Right atrium auricular region (tissue), 2 donors: ENCODE data around the gene VKORC1. TPM values are rescaled to one million over a fixed set of nuclear protein-coding genes. Genes with fewer than 3 reads are reported as not detected.

Experiments
- DNase-seq: peaks from one replicate; pipeline ENCODE4 v3.0.0-alpha.2; 2019; ENCODE audit warnings: low spot score
- H3K27ac ChIP-seq, 2 donors: fragments of 200-600 bp; sonication (generic); 1 replicate in 1 of 2; 2 replicates in 1 of 2; pipeline ENCODE4 v1.5.1; 2016 to 2019
- H3K27me3 ChIP-seq, 2 donors: fragments of 200-600 bp; sonication (generic); one replicate each; pipeline versions ENCODE4 v1.5.1 to v1.6.0; 2017 to 2019
- H3K36me3 ChIP-seq: fragments of 200-600 bp; sonication (generic); one replicate; pipeline ENCODE4 v1.5.1; 2016
- H3K4me1 ChIP-seq, 2 donors: fragments of 200-600 bp; sonication (generic); one replicate each; pipeline versions ENCODE4 v1.5.1 to v1.6.0; 2017 to 2019
- H3K4me3 ChIP-seq, 2 donors: fragments of 200-600 bp; sonication (generic); 1 replicate in 1 of 2; 2 replicates in 1 of 2; pipeline ENCODE4 v1.5.1; 2017 to 2019; ENCODE audit warnings: mild to moderate bottlenecking in 1 of 2, moderate library complexity in 1 of 2
- H3K9me3 ChIP-seq, 2 donors: fragments of 200-600 bp; sonication (generic); one replicate each; pipeline ENCODE4 v1.5.1; 2019
- total RNA-seq, 2 donors: library from RNA; depleted of rRNA; stranded (reverse); fragments of >200 nt; gene quantifications; one replicate each; pipeline ENCODE4 v1.1.0, GENCODE V29; 2016
- TF ChIP-seq, protein P1 (sequence below), 2 donors: fragments of 200-600 bp; sonication (generic); IDR thresholded peaks; one replicate each; pipeline ENCODE4 v1.5.1; 2019; ENCODE audit warnings: antibody characterized with exemption in 2 of 2

Gene VKORC1
- total RNA-seq, 2 donors from 2014 or later = 64.9 to 71.8 TPM

DNA sequence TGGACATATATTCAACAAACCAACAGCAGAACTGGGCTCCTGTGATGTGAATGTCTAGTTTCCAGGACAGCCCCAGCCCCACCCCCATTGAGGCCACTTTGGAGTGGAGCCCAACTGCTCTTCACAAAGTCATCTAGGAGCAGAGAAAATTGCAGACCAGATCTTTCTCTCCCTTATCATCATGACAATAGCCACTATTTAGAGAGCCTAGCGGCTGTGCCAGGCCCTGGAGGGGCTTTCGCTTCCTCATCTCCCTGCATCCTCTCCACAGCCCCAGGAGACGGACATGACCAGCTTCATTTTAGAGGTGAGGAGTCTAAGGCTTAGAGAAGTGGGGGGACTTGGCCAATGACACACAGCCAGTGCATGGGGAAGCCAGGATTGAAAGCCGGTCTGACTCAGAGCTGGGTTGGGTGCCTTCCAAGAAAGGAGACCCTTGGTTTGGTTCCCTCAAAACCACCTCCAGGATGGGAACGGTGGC lies 39.5 kb upstream of the VKORC1 start:
- TF ChIP-seq, protein P1, sequence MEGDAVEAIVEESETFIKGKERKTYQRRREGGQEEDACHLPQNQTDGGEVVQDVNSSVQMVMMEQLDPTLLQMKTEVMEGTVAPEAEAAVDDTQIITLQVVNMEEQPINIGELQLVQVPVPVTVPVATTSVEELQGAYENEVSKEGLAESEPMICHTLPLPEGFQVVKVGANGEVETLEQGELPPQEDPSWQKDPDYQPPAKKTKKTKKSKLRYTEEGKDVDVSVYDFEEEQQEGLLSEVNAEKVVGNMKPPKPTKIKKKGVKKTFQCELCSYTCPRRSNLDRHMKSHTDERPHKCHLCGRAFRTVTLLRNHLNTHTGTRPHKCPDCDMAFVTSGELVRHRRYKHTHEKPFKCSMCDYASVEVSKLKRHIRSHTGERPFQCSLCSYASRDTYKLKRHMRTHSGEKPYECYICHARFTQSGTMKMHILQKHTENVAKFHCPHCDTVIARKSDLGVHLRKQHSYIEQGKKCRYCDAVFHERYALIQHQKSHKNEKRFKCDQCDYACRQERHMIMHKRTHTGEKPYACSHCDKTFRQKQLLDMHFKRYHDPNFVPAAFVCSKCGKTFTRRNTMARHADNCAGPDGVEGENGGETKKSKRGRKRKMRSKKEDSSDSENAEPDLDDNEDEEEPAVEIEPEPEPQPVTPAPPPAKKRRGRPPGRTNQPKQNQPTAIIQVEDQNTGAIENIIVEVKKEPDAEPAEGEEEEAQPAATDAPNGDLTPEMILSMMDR (IDR thresholded peaks at IDR 0.05) = no peak
- Histone ChIP-seq H3K27ac (no peak overlapping the region), H3K4me3 (no peak overlapping the region), H3K9me3 (no peaks in the 10 kb centered on the region), H3K36me3 (peaks cover 34% of the 10 kb centered on the region), H3K4me1 (peaks cover 0 to 42% of the 10 kb centered on the region in 2 donors), H3K27me3 (no peaks in the 10 kb centered on the region)
- DNase-seq = no peak

DNA sequence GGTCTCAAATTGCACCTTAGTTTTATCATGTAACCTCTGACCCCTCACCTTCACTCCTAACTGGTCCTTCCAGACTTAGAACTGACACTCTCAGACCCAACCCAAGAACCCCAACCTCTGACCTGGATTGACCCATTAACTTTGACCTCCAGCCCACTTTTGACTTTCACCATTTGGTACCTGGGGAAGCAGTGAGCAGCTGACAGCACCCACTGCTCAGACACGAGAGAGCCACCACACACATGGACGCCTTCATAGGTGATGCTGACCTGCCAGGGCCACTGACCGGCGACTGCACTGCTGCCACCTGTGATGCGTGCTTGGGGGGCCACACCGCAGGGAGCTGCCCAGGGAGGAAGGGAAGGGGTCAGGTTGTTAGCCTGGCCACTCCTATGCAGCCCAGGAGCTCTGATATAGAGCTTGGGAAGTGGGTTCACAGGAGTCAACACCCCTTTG lies 38.5 kb upstream of the VKORC1 start:
- Histone ChIP-seq H3K4me1 (peaks cover 0 to 39% of the 10 kb centered on the region in 2 donors), H3K4me3 (no peak overlapping the region), H3K27ac (no peak overlapping the region), H3K9me3 (no peaks in the 10 kb centered on the region), H3K27me3 (no peaks in the 10 kb centered on the region), H3K36me3 (peaks cover 45% of the 10 kb centered on the region)
- TF ChIP-seq, protein P1 (IDR thresholded peaks at IDR 0.05) = no peak
- no peak for DNase-seq

DNA sequence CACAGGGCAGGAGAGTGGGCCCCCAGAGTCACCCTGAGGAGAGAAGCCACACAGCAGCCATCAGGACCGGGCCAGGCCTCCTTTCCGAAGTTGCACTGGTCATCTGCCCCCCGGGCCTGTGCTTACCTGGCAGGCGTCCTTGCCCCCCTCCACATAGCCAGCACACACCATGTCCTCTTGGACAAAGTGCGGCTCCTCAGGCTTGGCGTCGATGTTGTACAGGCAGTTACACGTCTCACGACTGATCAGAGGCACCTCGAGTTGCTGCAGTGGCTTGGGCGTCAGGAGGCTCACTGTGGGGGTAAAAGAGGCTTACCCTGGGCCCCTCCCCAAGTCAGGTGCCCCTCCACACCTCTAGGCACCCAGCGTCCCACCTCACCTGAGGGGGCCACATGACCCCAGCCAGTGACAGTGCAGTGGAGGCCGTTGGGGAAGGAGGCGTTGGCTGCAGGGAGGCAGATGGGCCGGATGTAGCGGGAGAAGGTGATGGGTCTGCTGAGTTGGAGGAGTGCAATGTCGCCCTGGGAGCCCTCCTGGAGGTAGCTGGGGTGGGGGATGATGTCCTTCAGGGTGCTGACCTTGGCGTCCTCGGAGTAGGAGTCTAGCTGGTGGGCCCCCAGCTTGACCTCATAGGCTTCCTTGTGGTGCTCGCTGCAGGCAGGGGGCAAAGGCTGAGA lies 37.8 kb upstream of the VKORC1 start:
- TF ChIP-seq, protein P1 (IDR thresholded peaks at IDR 0.05) = no peak
- no peak overlapping the region for H3K27ac ChIP-seq
- H3K27me3 ChIP-seq = no peaks in the 10 kb centered on the region
- no peak overlapping the region for H3K4me3 ChIP-seq
- peaks cover 0 to 39% of the 10 kb centered on the region in 2 donors for H3K4me1 ChIP-seq
- no peak for DNase-seq
- H3K9me3 ChIP-seq = no peaks in the 10 kb centered on the region
- H3K36me3 ChIP-seq = peaks cover 51% of the 10 kb centered on the region

DNA sequence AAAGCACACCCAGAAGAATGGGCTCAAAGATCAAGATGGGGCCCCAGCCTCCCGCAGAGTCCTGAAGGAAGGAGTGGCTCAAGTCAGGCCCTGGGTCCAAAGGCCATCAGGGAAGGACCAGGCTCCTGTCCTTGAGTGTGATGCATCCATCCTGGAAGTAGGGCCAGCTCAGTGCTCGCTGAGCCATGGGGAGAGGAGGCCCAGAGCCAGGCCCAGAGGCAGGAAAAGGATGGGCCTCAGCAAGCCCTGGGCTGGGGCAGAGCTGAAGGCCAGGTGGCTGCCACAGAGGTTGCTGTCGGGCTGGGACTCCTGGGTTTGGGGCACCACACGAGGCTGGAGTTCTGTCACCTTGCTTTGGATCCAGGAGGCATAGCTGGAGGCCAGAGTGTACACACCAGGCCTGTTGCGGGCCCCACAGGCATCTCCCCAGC lies 37.3 kb upstream of the VKORC1 start:
- H3K9me3 ChIP-seq = no peaks in the 10 kb centered on the region
- no peak overlapping the region for H3K27ac ChIP-seq
- DNase-seq = no peak
- H3K4me1 ChIP-seq = peaks cover 0 to 39% of the 10 kb centered on the region in 2 donors
- H3K27me3 ChIP-seq = no peaks in the 10 kb centered on the region
- H3K4me3 ChIP-seq = no peak overlapping the region
- TF ChIP-seq, protein P1 (IDR thresholded peaks at IDR 0.05) = no peak
- H3K36me3 ChIP-seq = peaks cover 57% of the 10 kb centered on the region

DNA sequence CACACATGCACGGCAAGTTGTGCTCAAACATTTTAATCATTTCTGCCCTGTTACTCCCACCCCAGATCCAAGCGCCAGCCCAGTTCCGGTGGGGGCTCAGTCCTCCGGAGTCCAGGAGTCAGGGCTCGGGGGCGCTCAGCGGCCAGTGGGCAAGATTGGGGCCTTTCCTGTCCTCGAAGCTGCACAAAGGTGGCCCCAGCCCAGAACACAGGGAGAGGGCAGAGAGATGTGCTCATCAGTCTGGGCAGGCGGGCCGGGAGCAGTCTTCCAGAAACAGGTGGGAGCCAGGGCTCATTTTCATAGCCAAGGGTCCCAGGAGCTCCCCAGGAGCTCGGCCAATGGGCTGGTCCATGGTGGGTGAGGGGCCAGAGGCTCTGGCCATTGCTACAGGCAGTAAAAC lies 36.8 kb upstream of the VKORC1 start:
- TF ChIP-seq, protein P1 (IDR thresholded peaks at IDR 0.05) = no peak
- Histone ChIP-seq H3K9me3 (no peaks in the 10 kb centered on the region), H3K36me3 (peaks cover 59% of the 10 kb centered on the region), H3K4me3 (no peak overlapping the region), H3K27me3 (no peaks in the 10 kb centered on the region), H3K4me1 (peaks cover 0 to 39% of the 10 kb centered on the region in 2 donors), H3K27ac (no peak overlapping the region)
- DNase-seq = no peak
